ENCODE measurements around the gene PPARG.
A peak's percentile ranks its signal among the peaks of the same experiment; 100 is the strongest.
"Not testable (repeated sequence)": the region's sequence is repeated elsewhere in the genome, so short reads cannot be mapped to it uniquely, and the experiment has no call there.

The PPARG gene

GRCh38 chr3:12440927-12441714 is 152.3 kb downstream of the PPARG start:
- DNase-seq (ENCODE audit: low read depth, low spot score): peak; percentile 49

DNA sequence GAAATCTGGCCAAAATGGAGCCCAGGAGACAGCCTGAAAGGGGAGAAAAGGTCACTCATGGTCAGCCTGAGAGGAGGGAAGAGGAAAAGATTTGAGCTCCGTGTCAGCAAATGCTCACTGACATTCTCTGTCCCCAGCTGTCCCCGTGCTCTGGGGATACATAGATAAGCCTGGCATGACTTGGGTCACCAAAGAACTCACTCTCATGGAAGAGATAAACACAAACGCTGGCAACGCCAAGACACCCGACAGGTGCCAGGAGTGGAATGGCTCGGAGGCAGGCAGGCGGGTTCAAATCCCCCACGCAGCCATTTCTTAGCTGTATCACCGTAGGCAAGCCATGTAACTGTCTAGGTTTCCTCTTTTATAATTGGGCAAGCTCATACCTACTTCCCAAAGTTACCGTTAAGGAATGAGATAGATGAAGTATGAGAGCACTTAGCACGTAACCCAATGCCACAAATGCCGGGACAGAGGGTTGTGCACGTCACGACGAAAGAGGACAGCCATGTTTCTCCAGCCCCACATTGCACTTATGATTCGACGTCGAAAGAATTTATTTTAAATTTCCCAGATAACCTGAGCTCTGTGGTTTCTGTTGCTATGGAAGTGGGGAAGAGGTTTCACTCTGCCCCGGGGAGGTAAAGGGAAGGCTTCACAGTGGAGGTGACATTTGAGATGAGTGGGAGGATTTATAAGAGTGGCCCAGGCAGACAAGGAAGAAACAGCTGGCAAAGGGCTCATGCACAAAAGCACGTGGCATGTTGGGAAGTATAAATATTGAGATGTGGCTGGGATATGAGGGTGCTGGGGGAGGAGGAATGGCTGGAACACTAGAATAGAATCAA is 154.0 kb downstream of the PPARG start:
- no peak for DNase-seq (ENCODE audit: low read depth, low spot score)

DNA sequence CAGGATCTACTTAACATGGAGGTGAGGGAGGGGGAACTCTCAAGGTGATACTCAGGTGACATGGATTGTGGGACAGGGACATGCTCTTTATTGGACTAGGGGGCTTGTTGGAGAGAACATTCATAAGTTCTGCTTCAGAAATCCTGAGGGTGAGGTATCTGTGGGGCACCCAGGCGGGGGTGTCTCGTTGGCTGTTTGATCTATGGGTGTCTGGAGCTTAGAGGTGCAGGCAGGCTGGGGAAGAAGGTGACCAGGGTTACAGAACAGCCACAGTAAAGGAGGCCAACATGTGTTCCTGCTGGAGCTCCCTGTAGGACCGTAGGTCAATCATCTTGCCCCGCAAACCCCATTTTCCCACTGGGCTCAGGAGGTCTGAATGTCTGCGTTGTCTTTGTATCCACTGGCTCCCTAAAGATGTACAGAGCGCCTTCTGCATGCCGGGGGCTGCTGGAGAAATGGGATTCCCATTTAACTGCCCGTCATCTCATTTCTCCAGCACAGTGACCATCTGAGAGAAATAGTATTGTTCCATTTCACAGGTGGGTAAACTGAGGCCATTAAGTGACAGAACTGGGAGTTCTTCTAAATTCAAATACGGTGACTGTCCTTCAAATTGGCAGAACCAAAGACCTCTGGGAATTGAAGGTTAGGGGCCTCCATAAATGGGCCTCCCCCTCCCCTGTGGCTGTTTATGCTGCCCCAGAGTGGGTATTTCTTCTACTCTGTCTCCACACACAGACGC is 155.1 kb downstream of the PPARG start:
- DNase-seq (ENCODE audit: low read depth, low spot score): no peak

GRCh38 chr3:12444582-12445471 is 156.0 kb downstream of the PPARG start:
- DNase-seq (ENCODE audit: low read depth, low spot score): no peak

GRCh38 chr3:12445523-12446240 is 156.8 kb downstream of the PPARG start:
- DNase-seq (ENCODE audit: low read depth, low spot score): no peak

DNA sequence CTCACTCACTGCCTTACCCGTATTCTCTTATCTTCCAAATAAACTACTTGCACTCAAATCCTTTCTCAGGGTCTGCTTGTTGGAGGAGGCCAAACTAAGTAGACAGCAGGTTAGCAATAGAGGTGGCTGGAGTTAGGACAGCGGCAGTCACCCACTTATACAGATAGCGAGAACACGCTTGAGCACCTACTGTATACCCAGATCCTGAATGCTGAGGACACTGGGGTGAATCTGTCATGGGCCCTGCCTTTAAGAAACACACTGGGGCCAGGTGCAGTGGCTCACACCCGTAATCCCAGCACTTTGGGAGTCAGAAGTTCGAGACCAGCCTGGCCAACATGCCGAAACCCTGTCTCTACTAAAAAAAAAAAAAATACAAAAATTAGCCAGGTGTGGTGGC is 157.4 kb downstream of the PPARG start:
- no peak for DNase-seq (ENCODE audit: low read depth, low spot score)

- no peak for DNase-seq (ENCODE audit: low read depth, low spot score)
These were observed 158.2 kb downstream of the PPARG start for GRCh38 chr3:12447075-12447474.

GRCh38 chr3:12448404-12449202 is 159.7 kb downstream of the PPARG start:
- DNase-seq (ENCODE audit: low read depth, low spot score): not testable (repeated sequence)

DNA sequence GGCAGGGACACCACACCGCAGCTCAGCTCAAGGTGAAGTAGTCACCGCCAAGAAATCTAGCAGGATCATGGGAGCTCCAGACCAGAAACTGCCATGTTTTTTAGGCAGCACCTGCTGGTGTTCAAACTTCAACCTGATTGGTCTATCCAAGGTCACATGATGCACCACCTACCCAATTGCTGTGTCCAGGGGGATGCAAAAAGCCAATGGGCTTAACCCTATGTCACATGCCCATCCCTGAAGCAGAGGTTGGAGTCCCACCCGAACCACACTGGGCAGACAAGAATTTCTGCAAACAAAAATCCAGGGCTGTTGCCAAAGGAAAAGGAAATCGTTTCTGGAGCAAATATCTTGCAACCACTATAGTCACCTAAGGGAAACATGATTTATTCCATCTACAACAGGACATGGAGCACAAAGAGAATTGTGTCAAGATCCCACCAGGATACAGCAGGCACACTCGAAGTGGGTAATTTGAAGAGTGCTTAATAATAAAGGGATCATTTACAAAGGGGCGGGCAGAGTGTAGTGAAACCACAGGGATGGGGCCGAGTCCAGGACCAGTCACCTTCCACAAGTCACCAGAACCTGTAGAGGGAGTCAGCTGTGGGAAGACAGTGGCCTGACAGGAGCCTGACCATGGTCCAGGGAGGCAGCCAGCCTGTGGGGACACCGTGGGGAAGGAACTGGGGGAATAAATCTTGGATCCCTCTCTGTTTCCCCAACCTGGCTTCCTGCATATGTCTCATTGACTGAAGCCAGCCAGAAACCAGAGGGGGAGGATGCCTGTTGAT is 161.2 kb downstream of the PPARG start:
- DNase-seq (ENCODE audit: low read depth, low spot score): no peak

DNA sequence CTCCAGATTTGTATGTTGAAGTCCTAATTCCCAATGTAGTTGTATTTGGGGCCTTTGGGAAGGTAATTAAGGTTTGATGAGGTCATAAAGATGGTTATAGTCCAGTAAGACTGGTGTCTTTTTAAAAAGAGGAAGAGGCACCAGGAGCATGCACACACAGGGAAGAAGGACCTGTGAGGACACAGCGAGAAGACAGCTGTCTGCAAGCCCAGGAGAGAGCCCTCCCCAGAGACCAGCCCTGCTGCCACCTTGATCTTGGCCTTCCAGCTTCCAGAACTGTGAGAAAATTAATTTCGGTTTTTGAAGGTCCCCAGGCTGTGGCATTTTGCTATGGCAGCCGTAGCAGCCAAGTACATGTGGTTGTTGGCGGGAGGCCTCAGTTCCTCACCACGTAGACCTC is 162.6 kb downstream of the PPARG start:
- DNase-seq (ENCODE audit: low read depth, low spot score): no peak

DNA sequence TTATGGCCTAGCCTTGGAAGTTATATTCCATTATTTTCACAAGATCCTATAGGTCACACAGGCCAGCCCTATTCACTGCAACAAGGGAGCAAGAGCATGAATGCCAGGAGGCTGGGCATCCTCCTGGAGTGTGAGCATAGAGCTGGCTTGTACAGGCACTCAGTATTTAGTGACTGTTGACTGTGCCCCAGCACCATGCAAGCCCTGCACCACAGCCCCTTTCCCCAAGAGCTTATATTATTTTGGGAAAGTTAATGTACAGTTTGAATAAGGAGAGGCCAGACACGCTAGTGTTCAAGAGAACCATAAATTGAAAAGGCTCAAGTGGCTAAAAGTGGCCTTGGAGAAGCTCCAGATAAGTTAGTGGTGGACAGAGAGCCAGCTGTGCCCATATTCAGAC is 163.1 kb downstream of the PPARG start:
- no peak for DNase-seq (ENCODE audit: low read depth, low spot score)

GRCh38 chr3:12452361-12453330 is 163.8 kb downstream of the PPARG start:
- no peak for DNase-seq (ENCODE audit: low read depth, low spot score)

GRCh38 chr3:12454076-12454815 is 165.4 kb downstream of the PPARG start:
- DNase-seq (ENCODE audit: low read depth, low spot score): no peak

- no peak for DNase-seq (ENCODE audit: low read depth, low spot score)
These were observed 165.9 kb downstream of the PPARG start for GRCh38 chr3:12454816-12455121.

DNA sequence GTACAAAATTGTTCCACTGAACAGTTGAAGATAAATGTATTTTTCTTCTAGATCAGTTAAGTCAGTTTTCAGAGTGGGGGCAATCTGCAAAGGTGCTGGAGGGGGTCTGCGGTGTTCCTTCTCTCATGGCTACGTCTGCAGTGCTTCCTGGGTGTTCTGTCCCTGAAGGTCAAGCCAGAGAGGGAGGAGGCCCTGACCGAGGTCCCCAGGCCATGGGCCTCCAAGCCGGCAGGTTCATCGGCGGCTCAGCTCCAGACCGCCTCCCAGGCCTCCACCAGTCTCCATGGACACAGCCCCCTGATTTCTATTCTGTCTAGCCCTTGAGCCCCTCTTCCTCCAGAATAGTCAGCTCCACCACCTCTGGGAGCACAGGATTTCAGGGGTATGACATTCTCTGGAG is 166.9 kb downstream of the PPARG start:
- no peak for DNase-seq (ENCODE audit: low read depth, low spot score)

- no peak for DNase-seq (ENCODE audit: low read depth, low spot score)
These were observed 167.6 kb downstream of the PPARG start for GRCh38 chr3:12456441-12456840.

DNA sequence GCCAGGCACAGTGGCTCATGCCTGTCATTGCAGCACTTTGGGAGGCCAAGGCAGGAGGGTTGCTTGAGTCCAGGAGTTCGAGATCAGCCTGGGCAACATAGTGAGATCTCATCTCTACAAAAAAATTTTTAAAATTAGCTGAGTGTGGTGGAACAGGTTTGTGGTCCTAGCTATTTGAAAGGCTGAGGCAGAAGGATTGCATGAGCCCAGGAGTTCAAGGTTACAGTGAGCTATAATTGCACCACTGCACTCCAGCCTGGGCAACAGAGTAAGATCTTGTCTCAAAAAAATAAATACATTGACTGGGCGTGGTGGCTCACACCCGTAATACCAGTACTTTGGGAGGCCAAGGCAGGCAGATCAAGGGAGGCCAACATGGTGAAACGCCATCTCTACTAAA is 168.5 kb downstream of the PPARG start:
- DNase-seq (ENCODE audit: low read depth, low spot score): not testable (repeated sequence)
